DMS 273 (cell line): ENCODE measurements around the gene UXT.
A peak's percentile ranks its signal among the peaks of the same experiment; 100 is the strongest.
"Not testable (repeated sequence)": the region's sequence is repeated elsewhere in the genome, so short reads cannot be mapped to it uniquely, and the experiment has no call there.

Experiments used
- DNase-seq: peaks from one replicate; lab custom pipeline; 2025; ENCODE audit not compliant: unreplicated experiment; lab: John Stamatoyannopoulos, UW

Gene UXT

DNA sequence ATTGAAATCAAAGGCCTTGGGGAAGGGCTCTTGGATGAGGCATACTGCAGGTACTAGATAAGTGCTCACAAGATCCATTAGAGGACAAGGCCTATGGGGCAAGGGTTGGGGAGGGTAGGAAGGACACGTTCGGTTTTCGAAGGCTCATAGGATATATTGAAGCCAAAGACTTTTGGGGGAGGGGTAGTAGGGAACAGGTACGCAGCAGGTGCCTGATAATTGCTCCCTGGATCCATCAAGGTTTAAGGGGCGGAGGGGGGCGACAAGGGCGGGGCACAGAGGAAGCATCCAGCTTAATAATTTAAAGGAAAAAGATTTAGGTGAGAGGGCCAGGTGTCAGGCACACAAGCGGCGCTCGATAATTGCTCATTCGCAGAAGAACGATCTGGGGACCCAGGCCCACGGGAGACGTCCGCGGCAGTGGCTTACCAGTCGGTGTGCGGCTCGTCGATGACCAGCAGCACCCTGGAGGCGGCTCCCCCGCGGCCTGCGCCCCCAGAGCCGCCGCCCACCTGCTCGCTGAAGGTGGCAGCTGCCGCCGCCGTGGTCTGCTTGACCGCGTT, 40.0 kb downstream of the UXT start:
- no peak for DNase-seq

DNA sequence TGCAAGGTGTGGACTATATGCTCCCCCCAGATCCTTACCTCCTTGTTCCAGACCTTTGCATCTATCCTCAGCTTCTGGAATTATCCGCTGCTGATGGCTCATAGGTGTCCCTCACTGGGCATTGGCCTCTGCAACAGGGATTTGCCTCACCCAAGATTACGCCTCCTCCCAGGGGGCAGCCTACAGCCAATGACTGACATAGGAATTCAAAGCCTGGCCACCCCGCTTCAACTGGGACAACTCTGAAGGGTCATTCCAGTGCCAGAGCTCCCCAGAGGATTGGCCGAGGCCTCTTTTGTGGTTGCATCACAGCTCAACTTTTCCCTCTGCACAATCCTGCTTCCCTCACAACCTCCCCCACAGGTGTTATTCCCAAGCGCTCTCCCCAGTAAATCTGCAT, 44.4 kb downstream of the UXT start:
- no peak for DNase-seq

DNA sequence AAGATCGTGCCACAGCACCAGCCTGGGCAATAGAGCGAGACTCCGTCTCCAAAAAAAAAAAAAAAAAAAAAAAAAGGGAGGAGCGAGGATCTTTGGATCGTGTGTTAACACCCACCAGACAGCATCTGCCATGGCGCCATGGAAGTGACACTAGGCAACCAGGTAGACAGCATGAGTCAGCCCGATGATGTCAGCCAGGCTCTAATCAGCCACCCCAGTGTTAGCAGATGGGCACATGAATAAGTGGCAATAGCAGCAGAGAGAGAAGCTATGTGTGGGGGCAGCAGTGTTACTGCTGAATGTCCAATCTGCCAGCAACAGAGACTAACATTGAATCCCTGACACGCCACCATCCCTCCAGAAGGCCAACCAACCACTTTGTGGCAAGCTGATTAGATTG, 45.9 kb downstream of the UXT start:
- DNase-seq, result peak; percentile 87

DNA sequence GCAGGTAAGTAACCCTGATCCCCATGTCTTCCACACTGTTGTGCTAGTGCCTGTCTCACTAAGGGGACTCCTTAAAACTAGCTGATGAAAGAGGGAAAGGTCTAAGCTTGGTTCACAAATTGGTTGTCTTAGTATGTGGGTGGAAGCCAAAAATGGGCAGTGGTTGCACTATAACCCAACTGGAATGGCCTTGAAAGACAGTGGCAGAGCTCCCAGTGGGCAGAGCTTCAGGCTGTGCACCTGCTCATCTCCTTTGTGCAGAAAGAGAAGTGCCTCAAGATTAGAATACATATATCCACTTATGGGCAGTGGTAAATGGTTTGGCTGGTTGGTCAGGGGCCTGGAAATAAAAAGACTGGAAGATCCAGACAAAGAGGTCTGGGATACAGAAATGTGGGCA, 46.6 kb downstream of the UXT start:
- DNase-seq, result no peak

DNA sequence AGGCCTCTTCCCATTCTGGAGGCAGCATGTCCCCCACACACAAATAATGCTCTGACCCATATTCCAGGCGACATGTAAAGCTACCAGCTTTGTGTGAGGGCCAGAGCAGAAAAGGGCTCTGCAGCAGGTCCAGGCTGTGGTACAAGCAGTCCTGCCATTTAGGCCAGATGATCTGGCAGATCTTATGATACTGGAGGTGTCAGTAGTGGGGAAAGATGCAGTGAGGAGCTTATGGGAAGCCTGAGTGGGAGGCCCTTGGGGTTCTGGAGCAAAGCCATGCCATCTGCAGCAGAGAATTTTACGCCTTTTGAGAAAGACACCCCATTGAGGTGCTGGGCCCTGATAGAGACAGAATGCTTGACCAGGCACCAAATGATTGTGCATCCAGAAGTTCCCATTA, 47.1 kb downstream of the UXT start:
- DNase-seq, result no peak

DNA sequence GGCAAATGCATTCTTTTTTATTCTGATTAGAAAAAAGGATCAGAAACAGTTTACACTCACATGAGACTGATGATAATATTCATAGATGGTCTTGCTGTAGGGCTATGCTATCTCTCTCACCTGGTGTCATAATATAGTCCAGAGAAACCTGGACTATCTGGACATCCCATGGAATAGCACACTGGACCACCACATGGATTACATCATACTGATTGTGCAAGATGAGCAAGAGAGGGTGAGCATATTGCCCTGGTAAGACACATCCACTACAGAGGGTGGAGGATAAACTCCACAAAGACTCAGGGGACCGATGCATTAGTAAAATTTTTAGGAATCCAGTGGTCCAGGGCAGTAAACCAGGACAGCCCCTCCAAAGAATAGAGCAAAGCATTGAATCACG, 47.5 kb downstream of the UXT start:
- no peak for DNase-seq

DNA sequence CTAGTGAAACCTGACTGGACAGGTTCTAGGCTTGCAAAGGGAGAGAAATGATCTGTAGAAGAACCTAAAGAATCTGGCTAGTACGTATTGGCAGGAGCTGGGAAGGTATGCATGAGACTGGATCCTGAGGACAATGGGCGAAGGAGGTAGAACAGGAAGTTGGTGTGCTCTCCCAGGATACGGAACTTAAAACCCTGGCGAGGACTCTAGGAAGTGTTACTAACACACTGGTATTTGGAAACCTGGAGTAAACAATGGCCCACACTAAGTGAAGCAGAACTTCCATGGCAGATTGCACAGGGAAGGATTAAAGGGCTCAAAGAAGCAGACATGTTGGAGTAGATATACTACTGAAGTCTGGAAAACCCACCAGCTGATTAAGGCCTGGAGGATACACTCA, 48.5 kb downstream of the UXT start:
- DNase-seq, result no peak

DNA sequence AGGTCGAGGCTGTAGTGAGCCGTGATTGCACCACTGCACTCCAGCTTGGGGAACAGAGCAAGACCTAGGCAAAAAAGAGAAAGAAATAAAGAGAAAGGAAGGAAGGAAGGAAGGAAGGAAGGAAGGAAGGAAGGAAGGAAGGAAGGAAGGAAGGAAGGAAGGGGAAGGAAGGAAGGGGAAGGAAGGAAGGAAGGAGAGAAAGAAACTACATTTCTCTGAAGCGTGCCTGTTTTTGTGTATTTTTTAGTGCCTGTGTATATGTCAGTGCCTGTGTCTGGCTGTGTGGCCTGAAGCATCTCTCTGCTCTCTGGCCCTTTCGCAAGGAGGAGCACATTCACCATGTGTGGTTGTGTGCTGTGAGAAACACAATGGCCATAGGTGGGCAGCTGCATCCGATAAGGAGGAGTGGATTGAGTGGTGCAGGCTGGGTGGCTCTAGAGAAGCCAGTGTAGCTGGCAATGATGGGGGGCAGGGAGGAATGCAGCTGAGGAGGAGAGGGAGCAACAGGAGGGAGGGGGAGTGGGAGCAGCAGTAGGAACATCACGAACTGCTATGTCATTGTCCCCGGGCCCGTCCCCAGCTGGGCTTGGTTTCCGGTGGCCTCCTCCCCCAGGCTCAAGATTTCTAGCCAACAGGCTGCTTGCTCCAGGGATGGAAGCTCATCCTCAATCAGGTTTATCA, 50.7 kb downstream of the UXT start:
- DNase-seq, result no peak

DNA sequence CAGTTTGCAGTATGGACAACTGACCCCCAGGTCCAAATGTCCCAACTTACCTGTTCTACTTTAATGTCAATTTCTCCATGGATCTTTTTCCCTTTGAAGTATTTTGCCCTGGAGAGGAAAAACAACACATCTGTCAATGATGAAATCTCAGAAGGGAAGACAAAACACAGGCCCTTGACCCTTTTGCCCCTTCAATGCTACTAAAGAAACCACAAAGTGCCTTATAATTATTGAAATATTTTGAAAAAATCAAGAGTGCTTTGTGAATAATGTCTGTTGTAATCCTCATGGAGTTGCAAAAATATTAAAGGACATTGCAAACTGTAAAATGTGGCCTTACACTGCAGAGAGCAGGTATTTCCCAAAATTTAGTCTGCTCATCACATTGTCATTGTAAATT, 51.9 kb downstream of the UXT start:
- DNase-seq, result no peak

DNA sequence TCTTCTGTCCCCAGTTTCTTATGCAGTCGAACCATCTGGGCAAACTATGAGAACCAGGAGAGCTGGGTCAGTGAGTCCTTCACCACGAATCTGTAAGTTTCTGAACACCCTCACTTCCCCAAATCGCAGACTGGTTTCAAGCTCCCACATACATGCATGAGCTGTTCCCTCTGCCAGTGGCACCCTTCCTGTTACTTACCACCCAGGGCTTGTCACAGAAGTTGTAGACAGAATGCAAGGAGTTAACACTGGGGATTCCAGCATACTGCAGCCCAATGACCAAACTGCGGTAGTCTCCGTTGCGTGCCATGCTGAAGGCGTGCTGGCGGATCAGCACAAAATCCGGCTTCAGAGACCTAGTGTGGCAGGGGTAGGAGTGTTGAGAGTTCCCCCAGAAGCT, 54.0 kb downstream of the UXT start:
- no peak for DNase-seq

DNA sequence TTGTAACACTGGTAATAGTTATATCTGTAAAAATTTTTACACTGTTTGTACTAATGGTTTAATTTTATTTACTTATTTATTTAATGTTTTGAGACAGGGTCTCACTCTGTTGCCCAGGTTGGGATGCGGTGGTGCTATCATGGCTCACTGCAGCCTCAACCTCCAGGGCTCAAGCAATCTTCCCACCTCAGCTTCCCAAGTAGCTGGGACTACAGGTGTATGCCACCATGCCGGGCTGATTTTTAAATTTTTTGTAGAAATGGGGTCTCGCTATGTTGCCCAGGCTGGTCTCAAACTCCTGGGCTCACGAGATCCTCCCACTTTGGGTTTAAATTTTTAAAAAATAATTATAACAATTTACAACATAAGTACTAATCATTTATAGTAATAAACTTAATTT, 55.9 kb downstream of the UXT start:
- not testable (repeated sequence) for DNase-seq
